Activated naive CD8-positive, alpha-beta T cell treated with anti-CD3 and anti-CD28 coated beads, Interleukin-2, amount 10 ng/mL, durations not matched to agents 7 days and 5 days (primary cell): ENCODE results near the gene IL12RB2. TPM values are rescaled to one million over a fixed set of nuclear protein-coding genes. Genes with fewer than 3 reads are reported as not detected.

Experiments
- ATAC-seq: fragments of 150-1000 bp; cut with Tn5 transposase; one replicate; pipeline ENCODE4 v1.10.0; 2021; ENCODE audit warnings: low read depth, moderate library complexity
- POLR2A ChIA-PET: fragments of 350-600 bp; sonication (Branson Sonifier 250); formaldehyde crosslinking; loops from one replicate; lab custom pipeline; 2021; ENCODE audit warnings: antibody characterized with exemption; lab: Charles Lee
- DNase-seq: peaks from one replicate; pipeline ENCODE4 v3.0.0; 2021
- H3K27ac Mint-ChIP-seq: one replicate; pipeline ENCODE4 v1.8.0; 2022; ENCODE audit warnings: mild to moderate bottlenecking, mixed read lengths
- H3K27me3 Mint-ChIP-seq: one replicate; pipeline ENCODE4 v1.8.0; 2022; ENCODE audit warnings: mild to moderate bottlenecking, moderate library complexity, mixed read lengths
- H3K36me3 Mint-ChIP-seq: one replicate; pipeline ENCODE4 v1.8.0; 2021; ENCODE audit warnings: mild to moderate bottlenecking, mixed read lengths
- H3K4me1 Mint-ChIP-seq: one replicate; pipeline ENCODE4 v1.8.0; 2021; ENCODE audit warnings: mixed read lengths
- H3K4me3 Mint-ChIP-seq: one replicate; pipeline ENCODE4 v1.8.0; 2022; ENCODE audit warnings: mild to moderate bottlenecking, moderate library complexity, mixed read lengths
- H3K9me3 Mint-ChIP-seq: one replicate; pipeline ENCODE4 v1.8.0; 2021; ENCODE audit warnings: mixed read lengths
- total RNA-seq, 2 experiments: library from RNA; stranded (reverse); gene quantifications; one replicate each; pipeline ENCODE4 v1.2.3, GENCODE V29; 2021

Gene IL12RB2
- total RNA-seq, 2 experiments from 2014 or later: 14.5 to 15.2 TPM

GRCh38 chr1:67342076-67342890 lies 34.6 kb downstream of the IL12RB2 start:
- Mint-ChIP-seq H3K4me1 (peaks cover 54% of the 10 kb centered on the region), H3K27me3 (no peaks in the 10 kb centered on the region), H3K27ac (peak overlapping the region; percentile 90), H3K9me3 (no peaks in the 10 kb centered on the region), H3K4me3 (peak overlapping the region; percentile 56), H3K36me3 (peaks cover 28% of the 10 kb centered on the region)
- ATAC-seq: peak; percentile 48
- peak; percentile 38 for DNase-seq
- POLR2A ChIA-PET: no interaction called here

GRCh38 chr1:67345556-67345955 lies 37.9 kb downstream of the IL12RB2 start:
- H3K27ac Mint-ChIP-seq: no peak overlapping the region
- peaks cover 31% of the 10 kb centered on the region for H3K4me1 Mint-ChIP-seq
- DNase-seq: no peak

GRCh38 chr1:67346982-67347381 lies 39.3 kb downstream of the IL12RB2 start:
- Mint-ChIP-seq H3K4me1 (peaks cover 20% of the 10 kb centered on the region), H3K27me3 (no peaks in the 10 kb centered on the region), H3K9me3 (no peaks in the 10 kb centered on the region), H3K4me3 (no peak overlapping the region), H3K36me3 (peaks cover 16% of the 10 kb centered on the region), H3K27ac (no peak overlapping the region)
- POLR2A ChIA-PET: no interaction called here
- no peak for ATAC-seq
- no peak for DNase-seq

More at GRCh38 chr1:67345556-67345955, 37.9 kb downstream of the IL12RB2 start:
- Mint-ChIP-seq H3K27me3 (no peaks in the 10 kb centered on the region), H3K36me3 (peaks cover 21% of the 10 kb centered on the region), H3K4me3 (no peak overlapping the region), H3K9me3 (no peaks in the 10 kb centered on the region)
- ATAC-seq: no peak
- POLR2A ChIA-PET: interaction anchor here (1.2 kb wide), 1 partner anchor 71 kb away, joined by 9 read pairs; no protein-coding TSS in a partner anchor

- no peak for DNase-seq
- H3K4me3 Mint-ChIP-seq: no peak overlapping the region
- no peaks in the 10 kb centered on the region for H3K27me3 Mint-ChIP-seq
- POLR2A ChIA-PET: no interaction called here
- H3K27ac Mint-ChIP-seq: no peak overlapping the region
- H3K9me3 Mint-ChIP-seq: no peaks in the 10 kb centered on the region
- peaks cover 18% of the 10 kb centered on the region for H3K36me3 Mint-ChIP-seq
- H3K4me1 Mint-ChIP-seq: peaks cover 16% of the 10 kb centered on the region
- ATAC-seq: peak; percentile 52
Observed at GRCh38 chr1:67347688-67348472, 40.2 kb downstream of the IL12RB2 start.

- no peak for ATAC-seq
- Mint-ChIP-seq H3K27ac (no peak overlapping the region), H3K27me3 (no peaks in the 10 kb centered on the region), H3K4me1 (peaks cover 13% of the 10 kb centered on the region), H3K9me3 (no peaks in the 10 kb centered on the region), H3K4me3 (no peak overlapping the region), H3K36me3 (peaks cover 23% of the 10 kb centered on the region)
- POLR2A ChIA-PET: no interaction called here
- no peak for DNase-seq
Observed at GRCh38 chr1:67348586-67349252, 41.0 kb downstream of the IL12RB2 start.

GRCh38 chr1:67350783-67351182 lies 43.1 kb downstream of the IL12RB2 start:
- Mint-ChIP-seq H3K4me3 (no peak overlapping the region), H3K36me3 (peaks cover 32% of the 10 kb centered on the region), H3K27me3 (no peaks in the 10 kb centered on the region), H3K4me1 (peaks cover 8% of the 10 kb centered on the region), H3K27ac (no peak overlapping the region), H3K9me3 (no peaks in the 10 kb centered on the region)
- ATAC-seq (peak; percentile 69), DNase-seq (no peak)
- POLR2A ChIA-PET: no interaction called here

- H3K27ac Mint-ChIP-seq: no peak overlapping the region
- no peak for DNase-seq
- no peaks in the 10 kb centered on the region for H3K27me3 Mint-ChIP-seq
- POLR2A ChIA-PET: no interaction called here
- H3K4me3 Mint-ChIP-seq: no peak overlapping the region
- ATAC-seq: no peak
- H3K36me3 Mint-ChIP-seq: peaks cover 36% of the 10 kb centered on the region
- H3K9me3 Mint-ChIP-seq: no peaks in the 10 kb centered on the region
- peaks cover 6% of the 10 kb centered on the region for H3K4me1 Mint-ChIP-seq
Observed at GRCh38 chr1:67352211-67352610, 44.5 kb downstream of the IL12RB2 start.

- no peaks in the 10 kb centered on the region for H3K9me3 Mint-ChIP-seq
- POLR2A ChIA-PET: interaction anchor here (1.4 kb wide), 1 partner anchor 23 kb away, joined by 3 read pairs; no protein-coding TSS in a partner anchor
- no peak overlapping the region for H3K27ac Mint-ChIP-seq
- H3K4me1 Mint-ChIP-seq: peaks cover 7% of the 10 kb centered on the region
- ATAC-seq: no peak
- H3K36me3 Mint-ChIP-seq: peaks cover 41% of the 10 kb centered on the region
- H3K27me3 Mint-ChIP-seq: no peaks in the 10 kb centered on the region
- H3K4me3 Mint-ChIP-seq: no peak overlapping the region
- no peak for DNase-seq
Observed at GRCh38 chr1:67355745-67356424, 48.2 kb downstream of the IL12RB2 start.

GRCh38 chr1:67359592-67359991 lies 51.9 kb downstream of the IL12RB2 start:
- ATAC-seq: no peak
- Mint-ChIP-seq H3K36me3 (peaks cover 33% of the 10 kb centered on the region), H3K27me3 (no peaks in the 10 kb centered on the region), H3K4me3 (no peak overlapping the region), H3K4me1 (peaks cover 12% of the 10 kb centered on the region), H3K9me3 (no peaks in the 10 kb centered on the region), H3K27ac (no peak overlapping the region)
- POLR2A ChIA-PET: no interaction called here
- DNase-seq: no peak

GRCh38 chr1:67361641-67362040 lies 54.0 kb downstream of the IL12RB2 start:
- H3K9me3 Mint-ChIP-seq: no peaks in the 10 kb centered on the region
- no peak overlapping the region for H3K27ac Mint-ChIP-seq
- H3K27me3 Mint-ChIP-seq: no peaks in the 10 kb centered on the region
- POLR2A ChIA-PET: no interaction called here
- H3K4me3 Mint-ChIP-seq: no peak overlapping the region
- peaks cover 12% of the 10 kb centered on the region for H3K4me1 Mint-ChIP-seq
- ATAC-seq (no peak), DNase-seq (no peak)
- H3K36me3 Mint-ChIP-seq: peaks cover 26% of the 10 kb centered on the region

- Mint-ChIP-seq H3K36me3 (peaks cover 25% of the 10 kb centered on the region), H3K4me1 (no peaks in the 10 kb centered on the region), H3K4me3 (no peak overlapping the region), H3K9me3 (no peaks in the 10 kb centered on the region), H3K27ac (no peak overlapping the region), H3K27me3 (no peaks in the 10 kb centered on the region)
- ATAC-seq (no peak), DNase-seq (no peak)
- POLR2A ChIA-PET: interaction anchor here (0.6 kb wide), 1 partner anchor 35 kb away, joined by 3 read pairs; no protein-coding TSS in a partner anchor
Observed at GRCh38 chr1:67367370-67368045, 59.8 kb downstream of the IL12RB2 start.

- Mint-ChIP-seq H3K27me3 (no peaks in the 10 kb centered on the region), H3K9me3 (no peaks in the 10 kb centered on the region), H3K27ac (no peak overlapping the region), H3K4me3 (no peak overlapping the region), H3K4me1 (no peaks in the 10 kb centered on the region), H3K36me3 (peaks cover 25% of the 10 kb centered on the region)
- POLR2A ChIA-PET: interaction anchor here (0.6 kb wide), 1 partner anchor 35 kb away, joined by 3 read pairs; no protein-coding TSS in a partner anchor
- DNase-seq (no peak), ATAC-seq (no peak)
Observed at GRCh38 chr1:67368046-67368514, 60.4 kb downstream of the IL12RB2 start.
